Endothelial cell (in vitro differentiated cells): Measurements from ENCODE around the gene HOXA7. TPM values are rescaled to one million over a fixed set of nuclear protein-coding genes. Genes with fewer than 3 reads are reported as not detected.

Experiments
- DNase-seq: peaks from one replicate; pipeline ENCODE4 v3.0.0; 2021; ENCODE audit warnings: low spot score
- H3K27ac Mint-ChIP-seq: one replicate; pipeline ENCODE4 v1.8.0; 2021; ENCODE audit warnings: mixed read lengths, inconsistent platforms; ENCODE audit not compliant: unreplicated experiment
- H3K27me3 Mint-ChIP-seq: one replicate; pipeline ENCODE4 v1.8.0; 2021; ENCODE audit warnings: mild to moderate bottlenecking, moderate library complexity, mixed read lengths, inconsistent platforms; ENCODE audit not compliant: unreplicated experiment
- H3K36me3 Mint-ChIP-seq: one replicate; pipeline ENCODE4 v1.8.0; 2021; ENCODE audit warnings: mild to moderate bottlenecking, low read depth, mixed read lengths, inconsistent platforms; ENCODE audit not compliant: unreplicated experiment
- H3K4me1 Mint-ChIP-seq: one replicate; pipeline ENCODE4 v1.8.0; 2021; ENCODE audit warnings: mild to moderate bottlenecking, mixed read lengths, inconsistent platforms; ENCODE audit not compliant: unreplicated experiment
- H3K4me3 Mint-ChIP-seq: one replicate; pipeline ENCODE4 v1.8.0; 2021; ENCODE audit warnings: mild to moderate bottlenecking, mixed read lengths, inconsistent platforms; ENCODE audit not compliant: unreplicated experiment
- H3K9me3 Mint-ChIP-seq: one replicate; pipeline ENCODE4 v1.8.0; 2021; ENCODE audit warnings: mixed read lengths, inconsistent platforms; ENCODE audit not compliant: unreplicated experiment
- total RNA-seq: library from RNA; stranded (reverse); fragmentation: NEBNext Ultra II Directional; extraction: Animal tissue kit (Norgen Biotek cat#: 25700); gene quantifications from one replicate; pipeline ENCODE4 v1.2.1, GENCODE V29; 2021; ENCODE audit not compliant: unreplicated experiment
- TF ChIP-seq, protein P1 (sequence below): fragments of 200-600 bp; sonication (generic); IDR thresholded peaks from one replicate; pipeline ENCODE4 v1.5.0; 2021; ENCODE audit warnings: antibody characterized with exemption; ENCODE audit not compliant: unreplicated experiment

Gene HOXA7
- total RNA-seq, 1 donor from 2014 or later = not detected

- TF ChIP-seq, protein P1, sequence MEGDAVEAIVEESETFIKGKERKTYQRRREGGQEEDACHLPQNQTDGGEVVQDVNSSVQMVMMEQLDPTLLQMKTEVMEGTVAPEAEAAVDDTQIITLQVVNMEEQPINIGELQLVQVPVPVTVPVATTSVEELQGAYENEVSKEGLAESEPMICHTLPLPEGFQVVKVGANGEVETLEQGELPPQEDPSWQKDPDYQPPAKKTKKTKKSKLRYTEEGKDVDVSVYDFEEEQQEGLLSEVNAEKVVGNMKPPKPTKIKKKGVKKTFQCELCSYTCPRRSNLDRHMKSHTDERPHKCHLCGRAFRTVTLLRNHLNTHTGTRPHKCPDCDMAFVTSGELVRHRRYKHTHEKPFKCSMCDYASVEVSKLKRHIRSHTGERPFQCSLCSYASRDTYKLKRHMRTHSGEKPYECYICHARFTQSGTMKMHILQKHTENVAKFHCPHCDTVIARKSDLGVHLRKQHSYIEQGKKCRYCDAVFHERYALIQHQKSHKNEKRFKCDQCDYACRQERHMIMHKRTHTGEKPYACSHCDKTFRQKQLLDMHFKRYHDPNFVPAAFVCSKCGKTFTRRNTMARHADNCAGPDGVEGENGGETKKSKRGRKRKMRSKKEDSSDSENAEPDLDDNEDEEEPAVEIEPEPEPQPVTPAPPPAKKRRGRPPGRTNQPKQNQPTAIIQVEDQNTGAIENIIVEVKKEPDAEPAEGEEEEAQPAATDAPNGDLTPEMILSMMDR = no peak
- Mint-ChIP-seq H3K9me3 (no peaks in the 10 kb centered on the region), H3K4me3 (peak overlapping the region; percentile 37), H3K4me1 (peaks cover 41% of the 10 kb centered on the region), H3K27ac (no peak overlapping the region), H3K36me3 (no peaks in the 10 kb centered on the region), H3K27me3 (peaks cover 48% of the 10 kb centered on the region)
- DNase-seq = no peak
Observed at GRCh38 chr7:27183682-27184336, 27.3 kb upstream of the HOXA7 start.

GRCh38 chr7:27182861-27183681, 26.6 kb upstream of the HOXA7 start:
- DNase-seq = no peak
- no peak overlapping the region for H3K27ac Mint-ChIP-seq
- no peak overlapping the region for H3K4me3 Mint-ChIP-seq
- H3K9me3 Mint-ChIP-seq = no peaks in the 10 kb centered on the region
- TF ChIP-seq, protein P1 = no peak
- H3K36me3 Mint-ChIP-seq = no peaks in the 10 kb centered on the region
- peaks cover 35% of the 10 kb centered on the region for H3K4me1 Mint-ChIP-seq
- peaks cover 46% of the 10 kb centered on the region for H3K27me3 Mint-ChIP-seq

GRCh38 chr7:27182285-27182841, 25.9 kb upstream of the HOXA7 start:
- Mint-ChIP-seq H3K36me3 (no peaks in the 10 kb centered on the region), H3K4me3 (no peak overlapping the region), H3K9me3 (no peaks in the 10 kb centered on the region), H3K27ac (no peak overlapping the region), H3K4me1 (peaks cover 29% of the 10 kb centered on the region), H3K27me3 (peaks cover 51% of the 10 kb centered on the region)
- TF ChIP-seq, protein P1 = no peak
- no peak for DNase-seq

- H3K9me3 Mint-ChIP-seq = no peaks in the 10 kb centered on the region
- DNase-seq = no peak
- TF ChIP-seq, protein P1 = no peak
Observed at GRCh38 chr7:27181795-27182275, 25.4 kb upstream of the HOXA7 start.

More at GRCh38 chr7:27181795-27182275, 25.4 kb upstream of the HOXA7 start:
- Mint-ChIP-seq H3K4me1 (peaks cover 26% of the 10 kb centered on the region), H3K27me3 (peaks cover 49% of the 10 kb centered on the region), H3K4me3 (no peak overlapping the region), H3K27ac (no peak overlapping the region), H3K36me3 (no peaks in the 10 kb centered on the region)
